GM18870 (cell line): ENCODE data around the gene INPP4A.

Experiments
- ATAC-seq: cut with Tn5 transposase; IDR thresholded peaks from one replicate; pipeline ENCODE4 v1.9.1; 2021; ENCODE audit warnings: moderate library complexity; ENCODE audit not compliant: unreplicated experiment

INPP4A gene

GRCh38 chr2:98459496-98460175 lies 15.0 kb downstream of the INPP4A start:
- ATAC-seq, result no peak

- peak; percentile 67 for ATAC-seq
Observed at GRCh38 chr2:98460573-98461497, 16.2 kb downstream of the INPP4A start.

GRCh38 chr2:98461498-98462049 lies 16.9 kb downstream of the INPP4A start:
- ATAC-seq, result no peak

GRCh38 chr2:98463081-98463481 lies 18.4 kb downstream of the INPP4A start:
- ATAC-seq, result no peak

- no peak for ATAC-seq
Observed at GRCh38 chr2:98463551-98463971, 18.9 kb downstream of the INPP4A start.

- no peak for ATAC-seq
Observed at GRCh38 chr2:98463988-98464771, 19.5 kb downstream of the INPP4A start.

- ATAC-seq, result peak; percentile 43
Observed at GRCh38 chr2:98464772-98465310, 20.2 kb downstream of the INPP4A start.

- ATAC-seq, result no peak
Observed at GRCh38 chr2:98465456-98466226, 21.0 kb downstream of the INPP4A start.

GRCh38 chr2:98467082-98467536 lies 22.5 kb downstream of the INPP4A start:
- ATAC-seq, result no peak

- no peak for ATAC-seq
Observed at GRCh38 chr2:98467652-98468051, 23.0 kb downstream of the INPP4A start.

GRCh38 chr2:98468621-98469236 lies 24.1 kb downstream of the INPP4A start:
- ATAC-seq, result peak; percentile 36

- ATAC-seq, result no peak
Observed at GRCh38 chr2:98469862-98470544, 25.3 kb downstream of the INPP4A start.

GRCh38 chr2:98470851-98471255 lies 26.2 kb downstream of the INPP4A start:
- ATAC-seq, result no peak

GRCh38 chr2:98471402-98472131 lies 26.9 kb downstream of the INPP4A start:
- no peak for ATAC-seq

- ATAC-seq, result no peak
Observed at GRCh38 chr2:98472132-98472650, 27.5 kb downstream of the INPP4A start.

GRCh38 chr2:98472961-98473746 lies 28.5 kb downstream of the INPP4A start:
- ATAC-seq, result no peak
